HG03460 (cell line): ENCODE data around the gene PPP3R1.
A peak's percentile ranks its signal among the peaks of the same experiment; 100 is the strongest.
"Not testable (repeated sequence)": the region's sequence is repeated elsewhere in the genome, so short reads cannot be mapped to it uniquely, and the experiment has no call there.

Source experiments
- ATAC-seq: cut with Tn5 transposase; IDR thresholded peaks from one replicate; pipeline ENCODE4 v1.9.1; 2021; ENCODE audit not compliant: unreplicated experiment

PPP3R1 gene

GRCh38 chr2:68190991-68191731 is 61.2 kb downstream of the PPP3R1 start:
- no peak for ATAC-seq

- no peak for ATAC-seq
Measured at GRCh38 chr2:68189991-68190784, 62.1 kb downstream of the PPP3R1 start.

GRCh38 chr2:68188831-68189230 is 63.5 kb downstream of the PPP3R1 start:
- ATAC-seq, result no peak

DNA sequence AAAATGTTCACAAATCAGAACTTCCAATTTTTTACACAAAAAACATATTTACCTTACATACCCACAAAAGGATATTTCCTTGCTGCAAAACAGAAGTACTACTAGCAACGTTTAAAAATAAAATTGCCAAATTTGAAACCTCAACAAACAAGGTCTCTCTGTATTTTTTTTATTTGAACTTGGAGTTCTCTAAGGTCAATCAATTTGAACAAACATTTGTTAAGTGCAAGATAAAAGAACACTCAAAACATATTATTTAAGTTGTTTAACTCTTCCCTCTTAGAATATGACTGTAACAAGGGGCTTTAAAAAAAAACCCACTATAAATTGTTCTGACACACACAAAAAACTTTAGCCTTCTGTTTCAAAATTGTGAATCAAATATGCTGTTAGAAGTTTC is 65.0 kb downstream of the PPP3R1 start:
- no peak for ATAC-seq

- no peak for ATAC-seq
Measured at GRCh38 chr2:68185541-68186164, 66.7 kb downstream of the PPP3R1 start.

DNA sequence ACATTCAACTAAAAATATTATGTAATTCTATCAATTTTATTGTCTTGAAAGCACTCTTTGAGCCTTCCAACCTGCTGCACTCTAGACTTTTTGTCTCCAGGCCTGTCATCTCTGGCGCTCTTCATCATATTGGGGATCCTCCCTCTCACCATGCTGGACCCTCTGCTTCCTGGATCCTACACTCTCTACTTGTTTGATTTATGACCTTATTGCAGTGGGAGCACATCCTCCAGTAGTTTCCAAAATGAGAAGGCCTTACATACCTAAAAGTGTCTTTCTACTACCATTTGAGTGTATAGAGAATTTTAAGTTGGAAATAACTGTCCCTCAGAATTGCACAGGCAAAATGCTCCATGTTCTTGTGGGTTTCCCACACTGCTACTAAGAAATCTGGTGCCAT is 69.4 kb downstream of the PPP3R1 start:
- ATAC-seq, result no peak

DNA sequence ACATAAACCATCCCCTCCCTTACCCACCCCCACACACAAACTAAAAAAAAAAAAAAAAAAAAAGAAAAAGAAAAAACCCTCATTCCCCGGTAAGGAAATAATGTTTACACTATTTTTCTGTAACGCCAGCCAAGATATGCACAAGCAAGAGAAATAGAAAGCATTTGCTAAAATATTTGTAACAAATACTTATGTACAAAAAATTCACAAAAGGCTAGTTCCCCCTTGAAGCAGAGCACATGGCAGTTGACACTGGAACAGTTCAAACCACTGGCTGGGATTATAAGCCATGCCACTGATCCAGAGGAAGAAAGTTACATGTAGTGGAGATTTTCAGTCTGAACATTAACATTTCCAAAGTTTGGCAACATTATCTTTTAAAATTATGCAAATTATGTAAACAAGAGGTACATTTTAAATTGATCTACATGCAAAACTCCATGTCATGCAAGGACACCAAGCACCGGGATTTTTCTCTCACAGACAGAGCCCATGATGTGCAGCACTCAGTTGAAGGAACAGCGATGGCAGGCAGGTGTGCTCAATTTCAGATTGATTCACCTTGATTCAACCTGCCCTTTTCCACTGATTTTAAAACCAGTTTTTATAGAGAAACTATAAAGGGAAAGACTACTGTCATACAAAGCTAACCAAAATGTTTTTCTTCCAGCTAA is 73.2 kb downstream of the PPP3R1 start:
- no peak for ATAC-seq

DNA sequence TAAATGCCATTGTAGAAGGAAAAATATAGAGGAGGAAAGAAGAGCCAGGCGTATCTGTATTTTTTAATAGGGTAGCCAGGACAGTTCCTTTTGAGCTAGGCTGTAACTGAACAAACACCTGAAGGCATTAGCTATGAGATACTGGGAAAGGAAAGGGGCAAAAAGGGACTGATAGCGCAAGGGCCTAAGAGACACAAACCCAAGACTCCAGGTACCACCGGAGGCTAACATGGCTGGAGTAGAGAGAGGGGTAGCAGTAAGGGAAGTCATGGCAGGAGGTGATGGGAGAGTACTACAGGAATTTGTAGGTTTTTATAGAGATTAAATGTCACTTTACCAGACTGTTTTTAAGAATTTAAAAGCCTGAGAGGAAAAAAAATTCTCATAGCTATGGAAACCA is 73.9 kb downstream of the PPP3R1 start:
- no peak for ATAC-seq

GRCh38 chr2:68177541-68177940 is 74.8 kb downstream of the PPP3R1 start:
- ATAC-seq, result no peak

DNA sequence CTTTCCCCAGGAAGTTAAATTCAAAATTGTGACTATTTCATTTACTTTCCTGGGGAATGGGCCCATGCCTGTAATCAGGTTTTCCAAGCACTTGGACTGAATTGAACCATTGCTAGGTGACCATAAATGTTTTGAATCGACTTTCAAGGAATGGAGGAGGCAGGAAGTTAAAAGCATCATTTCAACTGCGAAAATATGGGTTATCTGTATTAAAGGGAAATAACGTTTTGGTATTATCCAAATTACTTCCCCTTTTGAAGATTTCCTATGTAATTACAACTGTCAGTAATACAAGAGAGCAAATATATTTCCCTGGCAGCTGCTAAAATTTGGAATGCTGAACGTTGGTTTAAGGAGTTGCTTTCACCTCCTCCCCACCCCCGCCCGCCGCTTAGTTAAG is 75.7 kb downstream of the PPP3R1 start:
- no peak for ATAC-seq

GRCh38 chr2:68175210-68175609 is 77.1 kb downstream of the PPP3R1 start:
- not testable (repeated sequence) for ATAC-seq

DNA sequence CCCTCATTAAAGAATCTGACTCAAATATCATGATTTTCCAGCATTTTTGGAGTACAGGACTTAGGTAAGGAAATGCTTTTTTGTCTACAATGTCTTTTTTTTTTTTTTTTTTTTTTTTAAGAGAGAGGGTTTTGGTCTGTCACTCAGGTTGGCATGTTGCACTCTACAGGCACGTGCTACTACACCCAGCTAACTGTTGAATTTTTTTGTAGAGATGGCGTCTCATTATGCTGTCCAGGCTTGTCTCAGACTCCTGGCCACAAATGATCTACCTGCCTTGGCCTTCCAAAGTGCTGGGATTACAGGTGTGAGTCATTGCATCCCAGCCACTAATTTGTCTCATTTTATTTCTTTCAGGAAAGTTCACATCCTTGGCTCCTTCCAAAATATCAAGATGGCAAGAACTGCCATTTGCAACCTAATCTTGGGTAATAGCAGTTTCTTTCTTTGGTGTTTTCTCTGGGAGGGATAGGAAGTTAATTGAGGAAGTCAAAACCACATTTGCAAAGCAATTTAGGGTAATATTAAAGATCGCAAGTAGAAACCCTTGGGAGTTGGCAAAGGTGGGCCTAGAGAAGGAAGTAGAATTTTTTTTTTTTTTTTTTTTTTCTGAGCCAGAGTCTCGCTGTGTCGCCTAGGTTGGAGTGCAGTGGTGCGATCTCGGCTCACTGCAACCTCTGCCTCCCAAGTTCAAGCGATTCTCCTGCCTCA is 79.2 kb downstream of the PPP3R1 start:
- ATAC-seq, result no peak

GRCh38 chr2:68172521-68172920 is 79.8 kb downstream of the PPP3R1 start:
- no peak for ATAC-seq

GRCh38 chr2:68171684-68172083 is 80.6 kb downstream of the PPP3R1 start:
- no peak for ATAC-seq

GRCh38 chr2:68171146-68171545 is 81.2 kb downstream of the PPP3R1 start:
- no peak for ATAC-seq

DNA sequence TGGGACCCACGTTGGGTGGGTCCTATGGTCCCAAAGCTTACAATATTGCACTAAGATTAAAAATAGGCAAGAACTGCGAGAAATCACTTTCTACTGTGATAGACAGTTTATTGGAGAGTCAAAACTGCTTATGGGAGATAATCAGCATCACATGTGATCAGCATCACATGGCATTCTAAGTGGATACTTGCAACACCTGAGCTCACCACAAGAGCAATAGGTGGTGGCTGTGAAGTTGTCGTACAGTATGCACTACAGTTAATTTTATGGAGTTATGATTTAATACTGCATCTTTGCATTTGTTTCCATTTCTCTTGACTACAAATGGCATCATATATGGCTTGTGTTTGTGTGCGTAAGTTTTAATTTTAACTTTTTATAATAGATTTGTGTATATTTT is 83.0 kb downstream of the PPP3R1 start:
- no peak for ATAC-seq

DNA sequence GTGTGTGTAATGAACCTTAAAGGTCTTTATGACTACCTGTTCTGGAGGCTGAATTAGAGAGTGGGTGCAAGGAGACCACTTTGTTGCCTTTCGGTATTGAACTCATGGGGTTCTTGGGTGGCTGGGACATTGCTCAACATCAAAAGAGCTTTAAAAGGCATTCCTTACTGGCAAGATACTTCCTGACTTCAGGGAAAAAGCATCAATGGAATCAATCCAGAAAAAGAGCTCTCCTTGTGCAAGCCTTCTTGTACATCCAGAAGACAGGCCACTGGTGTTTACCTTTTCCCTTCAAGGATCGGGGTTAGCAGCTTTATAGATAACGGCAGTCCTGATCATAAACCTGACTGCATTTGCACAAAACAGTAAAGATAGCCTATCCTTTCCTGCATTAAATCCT is 85.1 kb downstream of the PPP3R1 start:
- no peak for ATAC-seq

- no peak for ATAC-seq
Measured at GRCh38 chr2:68163641-68164040, 88.7 kb downstream of the PPP3R1 start.

DNA sequence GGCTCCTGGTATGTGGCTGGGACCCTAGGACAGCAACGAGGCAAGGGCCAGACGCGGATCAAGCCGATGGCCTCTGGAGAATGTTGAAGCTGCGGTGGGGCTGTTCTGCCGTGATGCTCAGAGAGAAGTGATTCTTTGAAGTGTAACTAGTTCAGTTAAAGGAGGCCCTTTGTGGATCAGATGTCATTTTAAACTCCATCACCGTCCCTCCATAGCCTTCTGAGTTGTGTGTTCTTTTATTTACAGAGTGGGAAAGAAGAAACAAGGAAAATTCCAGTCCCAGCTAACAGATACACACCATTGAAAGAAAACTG is 94.2 kb downstream of the PPP3R1 start:
- ATAC-seq, result no peak

- peak; percentile 91 for ATAC-seq
Measured at GRCh38 chr2:68157402-68158133, 94.8 kb downstream of the PPP3R1 start, which contains the start of gene PNO1. Gene PNO1, plus strand, starts transcription at chr2:68157888. Its CDS starts 47 bp downstream, at chr2:68157935.
